ENCODE results near the gene NNT.

The NNT gene

GRCh38 chr5:43601454-43602260, 1.3 kb upstream of the NNT start:
- H3K4me3 Mint-ChIP-seq: no peak overlapping the region
- peaks cover 31% of the 10 kb centered on the region for H3K4me1 Mint-ChIP-seq (ENCODE audit: low read depth)
- no peaks in the 10 kb centered on the region for H3K27me3 Mint-ChIP-seq
- intact Hi-C loops (cut with micrococcal nuclease): loop anchor here (2.0 to 10.0 kb wide), 4 partner anchors 87 to 479 kb away; partner anchors contain the start of genes C5orf34, HMGCS1 and ZNF131
- H3K36me3 Mint-ChIP-seq (ENCODE audit: low read depth): peaks cover 29% of the 10 kb centered on the region
- peak overlapping the region; percentile 87 for H3K27ac Mint-ChIP-seq
- peaks cover 10% of the 10 kb centered on the region for H3K9me3 Mint-ChIP-seq

DNA sequence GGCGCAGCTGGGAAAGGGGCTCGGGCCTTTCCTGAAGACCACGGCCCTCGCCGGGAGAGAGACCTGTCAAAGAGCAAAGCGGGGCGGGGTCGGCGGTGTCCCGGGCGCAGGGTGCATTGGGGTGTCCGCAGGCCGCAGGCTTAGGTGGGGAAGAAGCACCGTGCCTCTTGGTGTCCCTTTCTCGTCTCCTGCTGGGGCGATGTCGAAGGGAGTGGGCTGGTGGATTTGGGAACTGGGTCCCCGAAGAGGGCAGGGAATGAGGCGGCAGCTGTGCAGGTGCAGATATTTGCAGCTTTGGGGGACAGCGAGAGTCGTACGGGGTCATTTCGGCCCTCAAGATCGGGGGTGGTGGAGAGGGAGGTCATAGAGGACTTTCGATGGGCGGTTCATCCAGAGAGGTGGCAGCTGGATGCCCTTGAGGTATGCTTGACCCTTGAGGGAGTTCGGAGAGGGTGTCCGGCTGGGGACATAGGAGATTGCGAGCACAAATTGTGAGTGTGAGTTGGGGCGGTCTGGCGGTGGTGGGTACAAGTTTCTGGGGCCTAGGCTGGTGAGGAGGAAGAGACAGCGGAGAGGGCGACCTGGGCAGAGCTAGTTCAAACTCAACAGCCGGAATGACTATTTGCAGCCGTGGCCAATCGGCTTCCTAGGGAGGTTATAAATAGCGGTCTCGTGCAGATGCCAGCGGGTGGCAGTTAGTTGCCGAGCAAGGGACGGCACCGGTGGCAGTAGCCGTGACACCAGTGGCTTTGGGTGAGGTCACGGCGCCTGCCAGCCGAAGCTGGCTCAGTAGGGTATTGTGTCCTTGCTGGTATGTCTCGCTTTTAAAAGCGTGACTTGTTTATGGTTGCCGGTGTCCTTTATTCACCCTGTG, 601 bp downstream of the NNT start:
- Mint-ChIP-seq H3K27ac (peak overlapping the region; percentile 87), H3K36me3 (ENCODE audit: low read depth) (peaks cover 44% of the 10 kb centered on the region), H3K4me3 (peak overlapping the region; percentile 86), H3K27me3 (no peaks in the 10 kb centered on the region), H3K4me1 (ENCODE audit: low read depth) (peaks cover 38% of the 10 kb centered on the region), H3K9me3 (peaks cover 13% of the 10 kb centered on the region)
- intact Hi-C loops (cut with micrococcal nuclease): loop anchor here (1.0 to 10.0 kb wide), 5 partner anchors 47 to 481 kb away; partner anchors contain the start of genes C5orf34, HMGCS1 and ZNF131

GRCh38 chr5:43604699-43605098, 1.7 kb downstream of the NNT start:
- peaks cover 55% of the 10 kb centered on the region for H3K36me3 Mint-ChIP-seq (ENCODE audit: low read depth)
- peak overlapping the region; percentile 86 for H3K4me3 Mint-ChIP-seq
- peaks cover 40% of the 10 kb centered on the region for H3K4me1 Mint-ChIP-seq (ENCODE audit: low read depth)
- no peak overlapping the region for H3K27ac Mint-ChIP-seq
- intact Hi-C loops (cut with micrococcal nuclease): loop anchor here (5.0 to 10.0 kb wide), 2 partner anchors 290 to 482 kb away; partner anchors contain the start of genes HMGCS1 and ZNF131
- H3K9me3 Mint-ChIP-seq: peaks cover 13% of the 10 kb centered on the region
- H3K27me3 Mint-ChIP-seq: no peaks in the 10 kb centered on the region

- Mint-ChIP-seq H3K4me1 (ENCODE audit: low read depth) (peaks cover 43% of the 10 kb centered on the region), H3K27ac (no peak overlapping the region), H3K27me3 (no peaks in the 10 kb centered on the region), H3K9me3 (peaks cover 13% of the 10 kb centered on the region), H3K4me3 (no peak overlapping the region), H3K36me3 (ENCODE audit: low read depth) (peaks cover 69% of the 10 kb centered on the region)
- intact Hi-C loops (cut with micrococcal nuclease): loop anchor here (10.0 kb wide), 1 partner anchor 292 kb away; the partner anchor contains the start of gene HMGCS1
Observed at GRCh38 chr5:43606351-43606750, 3.4 kb downstream of the NNT start.

DNA sequence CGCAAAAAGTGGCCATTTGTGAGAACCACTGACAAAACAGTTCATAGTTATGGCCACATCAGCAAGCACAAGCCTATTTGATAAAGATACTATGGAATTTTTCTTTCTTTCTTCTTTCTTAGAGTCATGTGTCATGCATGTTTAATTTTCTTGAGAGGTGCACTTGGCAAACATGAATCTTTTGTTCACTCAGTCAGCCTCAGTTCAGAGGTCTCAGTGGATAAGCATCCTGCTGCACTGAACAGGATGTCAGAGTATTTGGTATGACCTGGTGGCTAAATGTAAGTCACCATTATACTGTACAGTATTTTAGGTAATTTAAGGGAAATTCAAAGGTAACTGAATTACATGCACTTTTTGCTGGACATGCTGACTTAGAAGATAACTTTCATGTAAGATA, 5.4 kb downstream of the NNT start:
- no peak overlapping the region for H3K4me3 Mint-ChIP-seq
- intact Hi-C loops (cut with micrococcal nuclease): loop anchor here (10.0 kb wide), 1 partner anchor 294 kb away; the partner anchor contains the start of gene HMGCS1
- H3K9me3 Mint-ChIP-seq: peaks cover 13% of the 10 kb centered on the region
- H3K36me3 Mint-ChIP-seq (ENCODE audit: low read depth): peaks cover 73% of the 10 kb centered on the region
- H3K4me1 Mint-ChIP-seq (ENCODE audit: low read depth): peaks cover 31% of the 10 kb centered on the region
- H3K27me3 Mint-ChIP-seq: no peaks in the 10 kb centered on the region
- H3K27ac Mint-ChIP-seq: no peak overlapping the region

GRCh38 chr5:43609752-43610151, 6.8 kb downstream of the NNT start:
- Mint-ChIP-seq H3K27me3 (no peaks in the 10 kb centered on the region), H3K4me1 (ENCODE audit: low read depth) (peaks cover 20% of the 10 kb centered on the region), H3K9me3 (peaks cover 13% of the 10 kb centered on the region), H3K27ac (no peak overlapping the region), H3K36me3 (ENCODE audit: low read depth) (peaks cover 70% of the 10 kb centered on the region), H3K4me3 (no peak overlapping the region)
- intact Hi-C loops (cut with micrococcal nuclease): loop anchor here (10.0 kb wide), 1 partner anchor 295 kb away; the partner anchor contains the start of gene HMGCS1

DNA sequence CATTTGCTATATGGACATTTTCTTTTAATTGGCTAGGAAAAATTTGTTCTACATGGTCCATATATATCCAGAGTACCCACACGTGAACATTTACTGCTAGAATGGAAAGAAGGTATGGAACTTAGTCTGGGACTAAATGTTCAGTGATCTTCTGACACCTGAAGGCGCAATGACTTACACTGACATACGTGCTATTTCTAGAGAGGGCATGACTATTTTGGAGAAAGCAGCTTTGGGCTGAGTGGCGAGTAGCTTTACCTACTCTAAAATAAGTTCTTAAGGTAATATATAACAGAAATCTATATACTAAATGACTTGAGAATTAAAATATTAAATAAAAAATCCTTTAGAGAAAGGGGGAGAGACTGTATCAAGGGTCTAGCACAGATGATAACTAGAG, 10.4 kb downstream of the NNT start:
- Mint-ChIP-seq H3K9me3 (no peaks in the 10 kb centered on the region), H3K4me3 (no peak overlapping the region), H3K4me1 (ENCODE audit: low read depth) (peaks cover 5% of the 10 kb centered on the region), H3K27me3 (no peaks in the 10 kb centered on the region), H3K27ac (no peak overlapping the region), H3K36me3 (ENCODE audit: low read depth) (peaks cover 52% of the 10 kb centered on the region)
- intact Hi-C loops (cut with micrococcal nuclease): no loop called here

DNA sequence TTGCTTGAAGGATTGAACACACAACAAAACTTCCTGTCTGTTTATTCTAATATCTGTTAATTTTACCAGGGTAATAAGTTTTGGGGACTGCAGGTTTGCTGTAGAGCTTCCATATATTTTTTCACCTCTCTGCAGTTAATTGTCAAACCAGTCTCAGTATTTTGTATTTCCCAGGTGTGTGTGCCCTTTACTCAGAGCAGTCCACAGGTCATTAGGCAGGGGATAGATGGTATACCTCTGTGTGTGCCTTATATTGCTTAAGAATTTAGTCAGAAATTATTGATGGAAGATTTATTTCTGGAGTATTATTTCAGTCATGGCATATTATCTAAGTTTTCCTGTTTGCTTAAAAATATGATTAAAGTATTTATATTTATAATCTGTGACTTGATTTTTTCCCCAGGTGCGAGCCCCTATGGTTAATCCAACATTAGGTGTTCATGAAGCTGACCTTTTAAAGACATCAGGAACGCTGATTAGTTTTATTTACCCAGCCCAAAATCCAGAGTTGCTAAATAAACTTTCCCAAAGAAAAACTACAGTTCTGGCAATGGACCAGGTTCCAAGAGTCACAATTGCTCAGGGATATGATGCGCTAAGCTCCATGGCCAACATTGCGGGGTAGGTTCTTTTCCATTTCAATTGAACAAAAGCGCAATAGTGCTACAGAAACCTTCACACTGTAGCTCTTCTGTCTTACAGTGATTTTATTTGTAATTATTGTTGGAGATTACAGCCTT, 12.6 kb downstream of the NNT start:
- Mint-ChIP-seq H3K4me1 (ENCODE audit: low read depth) (no peaks in the 10 kb centered on the region), H3K36me3 (ENCODE audit: low read depth) (peaks cover 46% of the 10 kb centered on the region), H3K4me3 (no peak overlapping the region), H3K9me3 (no peaks in the 10 kb centered on the region), H3K27ac (no peak overlapping the region), H3K27me3 (no peaks in the 10 kb centered on the region)
- intact Hi-C loops (cut with micrococcal nuclease): no loop called here

- Mint-ChIP-seq H3K27ac (no peak overlapping the region), H3K27me3 (no peaks in the 10 kb centered on the region), H3K36me3 (ENCODE audit: low read depth) (peaks cover 48% of the 10 kb centered on the region)
Observed at GRCh38 chr5:43616535-43616934, 13.6 kb downstream of the NNT start.

GRCh38 chr5:43619380-43619779, 16.4 kb downstream of the NNT start:
- Mint-ChIP-seq H3K27ac (no peak overlapping the region), H3K36me3 (ENCODE audit: low read depth) (peaks cover 59% of the 10 kb centered on the region)
- intact Hi-C loops (cut with micrococcal nuclease): no loop called here

More at GRCh38 chr5:43616535-43616934, 13.6 kb downstream of the NNT start:
- Mint-ChIP-seq H3K9me3 (no peaks in the 10 kb centered on the region), H3K4me1 (ENCODE audit: low read depth) (no peaks in the 10 kb centered on the region), H3K4me3 (no peak overlapping the region)
- intact Hi-C loops (cut with micrococcal nuclease): no loop called here

GRCh38 chr5:43619911-43620310, 16.9 kb downstream of the NNT start:
- no peaks in the 10 kb centered on the region for H3K4me1 Mint-ChIP-seq (ENCODE audit: low read depth)
- no peaks in the 10 kb centered on the region for H3K9me3 Mint-ChIP-seq
- H3K27ac Mint-ChIP-seq: no peak overlapping the region
- intact Hi-C loops (cut with micrococcal nuclease): no loop called here
- H3K4me3 Mint-ChIP-seq: no peak overlapping the region
- H3K36me3 Mint-ChIP-seq (ENCODE audit: low read depth): peaks cover 60% of the 10 kb centered on the region
- no peaks in the 10 kb centered on the region for H3K27me3 Mint-ChIP-seq

More at GRCh38 chr5:43619380-43619779, 16.4 kb downstream of the NNT start:
- Mint-ChIP-seq H3K4me1 (ENCODE audit: low read depth) (no peaks in the 10 kb centered on the region), H3K9me3 (no peaks in the 10 kb centered on the region), H3K27me3 (no peaks in the 10 kb centered on the region), H3K4me3 (no peak overlapping the region)

DNA sequence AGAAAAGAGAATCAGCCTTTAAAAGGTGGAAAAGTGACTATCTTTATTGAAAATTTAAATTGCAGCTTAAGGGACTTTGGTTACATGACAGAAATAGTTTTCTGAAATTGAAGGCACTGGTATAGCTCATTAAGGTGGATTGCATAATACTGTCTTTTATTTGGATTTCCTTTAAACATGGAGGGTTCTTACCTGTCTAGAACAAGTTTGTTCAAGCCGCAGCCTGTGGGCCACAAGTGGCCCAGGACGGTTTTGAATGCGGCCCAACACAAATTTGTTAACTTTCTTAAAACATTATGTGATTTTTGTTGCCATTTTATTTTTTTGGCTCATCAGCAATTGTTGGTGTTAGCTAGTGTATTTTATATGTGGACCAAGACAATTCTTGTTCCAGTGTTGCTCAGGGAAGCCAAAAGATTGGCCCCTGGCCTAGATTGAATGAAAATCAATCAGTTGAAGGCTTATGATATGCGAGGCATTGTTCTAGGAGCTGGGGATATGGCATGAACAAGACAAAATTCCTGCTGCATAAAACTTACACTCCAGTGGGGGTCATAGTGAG, 18.0 kb downstream of the NNT start:
- intact Hi-C loops (cut with micrococcal nuclease): no loop called here
- H3K9me3 Mint-ChIP-seq: no peaks in the 10 kb centered on the region
- no peaks in the 10 kb centered on the region for H3K27me3 Mint-ChIP-seq
- peaks cover 60% of the 10 kb centered on the region for H3K36me3 Mint-ChIP-seq (ENCODE audit: low read depth)
- H3K4me1 Mint-ChIP-seq (ENCODE audit: low read depth): no peaks in the 10 kb centered on the region
- H3K4me3 Mint-ChIP-seq: no peak overlapping the region
- no peak overlapping the region for H3K27ac Mint-ChIP-seq

GRCh38 chr5:43622074-43622473, 19.1 kb downstream of the NNT start:
- H3K36me3 Mint-ChIP-seq (ENCODE audit: low read depth): peaks cover 60% of the 10 kb centered on the region
- intact Hi-C loops (cut with micrococcal nuclease): no loop called here
- H3K27me3 Mint-ChIP-seq: no peaks in the 10 kb centered on the region
- H3K9me3 Mint-ChIP-seq: no peaks in the 10 kb centered on the region
- H3K4me3 Mint-ChIP-seq: no peak overlapping the region
- H3K4me1 Mint-ChIP-seq (ENCODE audit: low read depth): no peaks in the 10 kb centered on the region
- no peak overlapping the region for H3K27ac Mint-ChIP-seq
